ENCODE data around the gene SPATA6. TPM values are rescaled to one million over a fixed set of nuclear protein-coding genes. Genes with fewer than 3 reads are reported as not detected.

Gene SPATA6
- total RNA-seq, 2 donors from 2014 or later, result 4.5 to 6.2 TPM

DNA sequence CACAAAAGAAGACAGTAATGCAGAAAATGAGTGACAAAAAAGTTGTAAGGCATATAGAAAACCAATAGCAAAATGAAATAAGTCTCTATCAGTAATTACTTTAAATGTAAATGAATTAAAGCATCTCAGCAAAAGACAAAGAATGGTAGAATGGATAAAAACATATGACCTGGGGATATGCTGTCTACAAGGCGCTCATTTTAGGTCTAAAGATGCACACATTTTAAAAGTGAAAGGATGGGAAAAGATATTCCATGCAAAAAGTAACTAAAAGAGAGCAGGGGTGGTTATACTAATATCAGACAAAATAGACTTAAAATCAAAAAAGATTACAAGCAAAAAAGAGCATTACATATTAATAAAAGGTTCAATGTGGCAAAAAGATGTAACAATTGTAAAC lies 41.2 kb downstream of the SPATA6 start:
- Histone ChIP-seq H3K36me3 (no peaks in the 10 kb centered on the region), H3K4me1 (no peaks in the 10 kb centered on the region), H3K9me3 (peaks cover 0 to 11% of the 10 kb centered on the region in 2 donors), H3K27me3 (no peaks in the 10 kb centered on the region), H3K4me3 (no peak overlapping the region), H3K27ac (no peak overlapping the region)
- DNase-seq (ENCODE audit: low spot score), result no peak
- TF ChIP-seq, protein P1, sequence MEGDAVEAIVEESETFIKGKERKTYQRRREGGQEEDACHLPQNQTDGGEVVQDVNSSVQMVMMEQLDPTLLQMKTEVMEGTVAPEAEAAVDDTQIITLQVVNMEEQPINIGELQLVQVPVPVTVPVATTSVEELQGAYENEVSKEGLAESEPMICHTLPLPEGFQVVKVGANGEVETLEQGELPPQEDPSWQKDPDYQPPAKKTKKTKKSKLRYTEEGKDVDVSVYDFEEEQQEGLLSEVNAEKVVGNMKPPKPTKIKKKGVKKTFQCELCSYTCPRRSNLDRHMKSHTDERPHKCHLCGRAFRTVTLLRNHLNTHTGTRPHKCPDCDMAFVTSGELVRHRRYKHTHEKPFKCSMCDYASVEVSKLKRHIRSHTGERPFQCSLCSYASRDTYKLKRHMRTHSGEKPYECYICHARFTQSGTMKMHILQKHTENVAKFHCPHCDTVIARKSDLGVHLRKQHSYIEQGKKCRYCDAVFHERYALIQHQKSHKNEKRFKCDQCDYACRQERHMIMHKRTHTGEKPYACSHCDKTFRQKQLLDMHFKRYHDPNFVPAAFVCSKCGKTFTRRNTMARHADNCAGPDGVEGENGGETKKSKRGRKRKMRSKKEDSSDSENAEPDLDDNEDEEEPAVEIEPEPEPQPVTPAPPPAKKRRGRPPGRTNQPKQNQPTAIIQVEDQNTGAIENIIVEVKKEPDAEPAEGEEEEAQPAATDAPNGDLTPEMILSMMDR (IDR thresholded peaks at IDR 0.05), result no peak

DNA sequence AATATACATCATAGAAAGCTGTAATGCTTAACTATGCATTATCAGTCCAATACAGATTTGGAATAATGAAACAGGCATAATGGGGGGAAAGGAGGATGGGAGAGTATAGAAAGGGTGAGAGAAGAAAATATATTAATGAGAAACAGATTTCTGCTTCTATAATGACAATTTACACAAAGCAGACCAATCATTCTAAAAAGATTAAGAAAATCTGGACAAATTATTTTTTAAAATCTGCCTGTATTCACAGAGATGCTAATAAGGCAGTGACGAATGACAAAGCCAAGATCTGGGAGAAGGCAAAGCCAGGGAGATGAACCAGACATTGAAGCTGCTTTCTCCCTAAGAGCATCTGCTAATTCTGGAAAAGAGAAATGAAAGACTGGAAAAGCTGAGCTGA lies 50.0 kb downstream of the SPATA6 start:
- Histone ChIP-seq H3K27me3 (no peaks in the 10 kb centered on the region), H3K36me3 (no peaks in the 10 kb centered on the region), H3K27ac (no peak overlapping the region), H3K4me3 (no peak overlapping the region), H3K9me3 (no peaks in the 10 kb centered on the region), H3K4me1 (no peaks in the 10 kb centered on the region)
- TF ChIP-seq, protein P1 (IDR thresholded peaks at IDR 0.05), result no peak
- no peak for DNase-seq (ENCODE audit: low spot score)

DNA sequence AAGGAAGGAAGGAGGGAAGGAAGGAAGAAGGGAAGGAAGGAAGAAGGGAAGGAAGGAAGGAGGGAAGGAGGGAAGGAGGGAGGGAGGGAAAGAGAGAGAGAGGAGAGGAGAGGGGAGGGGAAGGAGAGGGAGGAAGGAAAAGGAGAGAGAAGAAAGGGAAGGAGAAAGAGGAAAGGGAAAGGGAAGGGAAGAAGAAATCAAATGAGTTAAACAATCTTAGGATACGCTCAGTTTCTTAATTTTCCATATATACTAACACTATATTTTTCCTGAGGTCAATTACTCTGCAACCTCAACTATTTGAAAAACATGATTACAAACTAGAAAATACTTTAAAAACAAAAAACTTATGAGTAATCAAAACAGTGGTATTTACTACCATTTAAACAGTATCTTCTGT lies 53.3 kb downstream of the SPATA6 start:
- Histone ChIP-seq H3K36me3 (no peaks in the 10 kb centered on the region), H3K4me1 (no peaks in the 10 kb centered on the region), H3K27ac (no peak overlapping the region), H3K27me3 (no peaks in the 10 kb centered on the region), H3K4me3 (no peak overlapping the region), H3K9me3 (no peaks in the 10 kb centered on the region)
- TF ChIP-seq, protein P1 (IDR thresholded peaks at IDR 0.05), result no peak
- no peak for DNase-seq (ENCODE audit: low spot score)

DNA sequence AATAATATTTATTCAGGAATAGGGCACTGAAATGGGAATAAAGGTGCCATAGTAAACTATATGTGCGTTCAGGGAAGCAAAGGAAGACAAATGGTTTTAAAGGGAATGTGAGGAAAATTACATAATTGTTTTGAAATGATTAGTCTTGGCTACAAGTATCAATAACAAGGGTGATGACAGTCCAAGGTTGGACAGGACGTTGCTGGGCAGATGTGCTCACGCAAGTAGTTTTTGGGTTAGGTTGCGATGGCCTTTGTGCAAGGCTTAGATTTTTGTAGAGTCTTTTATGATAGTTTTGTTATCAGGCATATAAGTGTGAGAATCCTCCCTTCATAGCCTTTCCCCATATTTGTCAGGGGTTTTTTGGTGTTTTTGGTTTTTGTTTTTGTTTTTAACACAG lies 57.0 kb downstream of the SPATA6 start:
- no peaks in the 10 kb centered on the region for H3K9me3 ChIP-seq
- no peak overlapping the region for H3K4me3 ChIP-seq
- no peak for DNase-seq (ENCODE audit: low spot score)
- no peaks in the 10 kb centered on the region for H3K27me3 ChIP-seq
- TF ChIP-seq, protein P1 (IDR thresholded peaks at IDR 0.05), result no peak
- H3K4me1 ChIP-seq, result no peaks in the 10 kb centered on the region
- H3K36me3 ChIP-seq, result no peaks in the 10 kb centered on the region
- H3K27ac ChIP-seq, result no peak overlapping the region

DNA sequence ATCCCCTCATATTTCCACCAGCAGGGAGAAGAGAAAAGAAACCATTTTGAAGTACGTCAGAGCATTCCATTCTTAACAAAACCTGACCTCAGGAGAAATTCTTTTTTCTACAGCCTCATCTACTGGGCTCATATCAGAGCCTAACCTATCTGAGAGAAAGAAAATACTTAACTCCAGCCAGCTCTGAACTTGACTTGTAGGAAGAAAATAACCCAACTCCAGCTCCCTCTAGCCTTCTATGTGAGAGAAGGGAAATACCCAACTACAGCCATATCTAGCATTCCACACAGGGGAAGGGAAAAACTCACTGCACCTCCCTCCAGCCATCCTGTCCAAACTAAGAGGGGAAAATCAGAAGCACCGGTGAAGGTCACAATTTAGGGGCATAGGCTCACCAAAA lies 57.7 kb downstream of the SPATA6 start:
- Histone ChIP-seq H3K4me1 (no peaks in the 10 kb centered on the region), H3K27me3 (no peaks in the 10 kb centered on the region), H3K27ac (no peak overlapping the region), H3K4me3 (no peak overlapping the region), H3K36me3 (no peaks in the 10 kb centered on the region), H3K9me3 (no peaks in the 10 kb centered on the region)
- TF ChIP-seq, protein P1 (IDR thresholded peaks at IDR 0.05), result no peak
- DNase-seq (ENCODE audit: low spot score), result no peak

DNA sequence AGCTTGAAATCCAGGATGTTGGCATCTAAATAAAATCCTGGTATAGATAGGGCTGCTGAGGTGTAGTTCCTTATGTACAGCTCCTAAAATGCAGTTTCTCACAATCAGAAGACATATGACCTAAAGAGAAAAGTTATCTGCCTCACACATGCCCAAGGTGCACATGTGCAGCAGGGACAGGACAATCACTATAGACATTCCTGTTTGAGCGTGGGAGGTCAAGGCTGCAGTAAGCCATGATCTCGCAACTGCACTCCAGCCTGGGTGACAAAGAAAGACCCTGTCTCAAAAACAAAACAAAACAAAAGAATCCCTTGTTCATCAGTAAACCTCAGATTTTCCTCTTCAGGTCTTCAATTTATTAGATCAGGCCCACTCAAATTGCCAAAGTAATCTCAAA lies 66.1 kb downstream of the SPATA6 start:
- H3K4me3 ChIP-seq, result no peak overlapping the region
- DNase-seq (ENCODE audit: low spot score), result no peak
- H3K9me3 ChIP-seq, result no peaks in the 10 kb centered on the region
- H3K27ac ChIP-seq, result no peak overlapping the region
- H3K27me3 ChIP-seq, result no peaks in the 10 kb centered on the region
- H3K4me1 ChIP-seq, result no peaks in the 10 kb centered on the region
- TF ChIP-seq, protein P1 (IDR thresholded peaks at IDR 0.05), result no peak
- no peaks in the 10 kb centered on the region for H3K36me3 ChIP-seq
